HFFc6 (cell line): Measurements from ENCODE around the gene VWA3B. TPM values are rescaled to one million over a fixed set of nuclear protein-coding genes. Genes with fewer than 3 reads are reported as not detected.
"Not testable (repeated sequence)": the region's sequence is repeated elsewhere in the genome, so short reads cannot be mapped to it uniquely, and the experiment has no call there.

Experiments
- DNase-seq: peaks from one replicate; pipeline ENCODE4 v3.0.0-alpha.2; 2018
- H3K27ac Mint-ChIP-seq: 2 replicates; pipeline ENCODE4 v1.8.0; 2020; ENCODE audit warnings: mild to moderate bottlenecking, mixed read lengths
- H3K27me3 Mint-ChIP-seq: 2 replicates; pipeline ENCODE4 v1.8.0; 2021; ENCODE audit warnings: mild to moderate bottlenecking, moderate library complexity, mixed read lengths; ENCODE audit not compliant: insufficient read depth
- H3K36me3 Mint-ChIP-seq: 2 replicates; pipeline ENCODE4 v1.8.0; 2021; ENCODE audit warnings: low read depth, mixed read lengths
- H3K4me1 Mint-ChIP-seq: 2 replicates; pipeline ENCODE4 v1.8.0; 2020; ENCODE audit warnings: low read depth, mixed read lengths
- H3K4me3 Mint-ChIP-seq: 2 replicates; pipeline ENCODE4 v1.8.0; 2020; ENCODE audit warnings: mild to moderate bottlenecking, moderate library complexity, mixed read lengths
- H3K9me3 Mint-ChIP-seq: 2 replicates; pipeline ENCODE4 v1.8.0; 2020; ENCODE audit warnings: mild to moderate bottlenecking, mixed read lengths
- total RNA-seq, 6 experiments: library from RNA; stranded (reverse); fragmentation: NEBNext Ultra II Directional; extraction: Animal tissue kit (Norgen Biotek cat#: 25700); gene quantifications; 2 replicates in 1 of 6; 3 replicates in 5 of 6; pipeline ENCODE4 v1.2.3, GENCODE V29; 2021
- TF ChIP-seq, protein P1 (sequence below): fragments of 200-600 bp; sonication (generic); IDR thresholded peaks from 2 replicates; pipeline ENCODE4 v1.5.0; 2021; ENCODE audit warnings: antibody characterized with exemption, mild to moderate bottlenecking

Gene VWA3B
- total RNA-seq, 6 experiments from 2014 or later = not detected

DNA sequence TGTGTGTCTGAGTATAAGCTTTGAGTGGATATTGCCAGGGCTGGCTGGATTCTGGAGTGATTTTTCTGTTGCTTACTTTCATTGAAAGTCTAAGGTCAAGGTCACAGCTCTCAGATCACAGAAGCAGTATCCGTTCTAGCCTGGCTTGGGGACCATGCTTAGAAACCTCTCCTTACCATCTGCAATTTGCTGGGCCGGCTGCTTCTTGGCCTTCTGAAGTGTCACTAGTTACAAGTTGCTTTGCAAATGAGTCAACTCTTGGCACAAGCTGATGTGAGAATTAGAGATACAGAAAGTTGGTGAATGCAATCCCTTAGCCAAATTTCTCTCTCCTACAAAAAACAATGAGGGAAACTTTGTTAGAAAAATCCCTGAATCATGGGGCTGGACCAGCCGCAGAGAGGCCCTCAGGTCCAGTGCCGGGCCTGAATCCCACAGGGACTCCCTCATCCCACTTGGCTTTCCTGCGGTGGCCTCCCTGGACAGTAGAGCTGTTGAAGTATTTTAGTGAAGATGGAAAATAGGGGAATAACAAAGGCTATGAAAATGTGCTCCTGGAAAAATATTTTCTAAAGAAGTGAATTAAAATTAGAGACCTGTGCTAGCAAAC, 166.6 kb downstream of the VWA3B start:
- TF ChIP-seq, protein P1, sequence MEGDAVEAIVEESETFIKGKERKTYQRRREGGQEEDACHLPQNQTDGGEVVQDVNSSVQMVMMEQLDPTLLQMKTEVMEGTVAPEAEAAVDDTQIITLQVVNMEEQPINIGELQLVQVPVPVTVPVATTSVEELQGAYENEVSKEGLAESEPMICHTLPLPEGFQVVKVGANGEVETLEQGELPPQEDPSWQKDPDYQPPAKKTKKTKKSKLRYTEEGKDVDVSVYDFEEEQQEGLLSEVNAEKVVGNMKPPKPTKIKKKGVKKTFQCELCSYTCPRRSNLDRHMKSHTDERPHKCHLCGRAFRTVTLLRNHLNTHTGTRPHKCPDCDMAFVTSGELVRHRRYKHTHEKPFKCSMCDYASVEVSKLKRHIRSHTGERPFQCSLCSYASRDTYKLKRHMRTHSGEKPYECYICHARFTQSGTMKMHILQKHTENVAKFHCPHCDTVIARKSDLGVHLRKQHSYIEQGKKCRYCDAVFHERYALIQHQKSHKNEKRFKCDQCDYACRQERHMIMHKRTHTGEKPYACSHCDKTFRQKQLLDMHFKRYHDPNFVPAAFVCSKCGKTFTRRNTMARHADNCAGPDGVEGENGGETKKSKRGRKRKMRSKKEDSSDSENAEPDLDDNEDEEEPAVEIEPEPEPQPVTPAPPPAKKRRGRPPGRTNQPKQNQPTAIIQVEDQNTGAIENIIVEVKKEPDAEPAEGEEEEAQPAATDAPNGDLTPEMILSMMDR = no peak
- Mint-ChIP-seq H3K27me3 (peaks cover 21% of the 10 kb centered on the region), H3K36me3 (peaks cover 4% of the 10 kb centered on the region), H3K9me3 (peaks cover 4% of the 10 kb centered on the region), H3K27ac (no peak overlapping the region), H3K4me1 (no peaks in the 10 kb centered on the region; the same call in 1 of the 2 replicates), H3K4me3 (no peak overlapping the region)
- no peak for DNase-seq

DNA sequence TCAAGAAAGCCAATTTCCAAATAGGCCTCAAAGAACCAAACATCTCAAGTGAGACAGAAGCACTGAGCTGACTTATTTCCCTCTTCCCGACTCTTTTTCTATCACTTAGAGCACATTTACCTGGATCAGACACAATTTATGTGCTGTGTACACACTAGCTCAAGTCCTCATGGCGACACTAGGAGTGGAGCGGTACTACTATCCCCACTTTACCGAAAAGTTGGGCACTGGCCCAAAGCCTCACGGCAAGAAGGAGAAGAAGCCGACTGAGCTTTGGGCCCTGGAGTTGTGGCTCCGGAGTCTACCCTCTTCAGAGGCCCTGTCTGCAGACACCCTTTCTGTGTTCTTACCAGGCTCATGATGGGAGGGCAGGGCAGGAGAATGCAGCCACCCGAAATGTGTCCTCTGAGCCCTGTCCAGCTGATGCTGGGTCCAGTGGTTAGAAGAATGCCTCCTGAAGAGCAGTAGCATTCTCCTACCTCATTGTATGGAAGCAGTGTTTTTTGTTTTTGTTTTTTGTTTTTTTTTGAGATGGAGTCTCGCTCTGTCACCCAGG, 167.6 kb downstream of the VWA3B start:
- Mint-ChIP-seq H3K27me3 (peaks cover 21% of the 10 kb centered on the region), H3K27ac (no peak overlapping the region), H3K4me3 (no peak overlapping the region), H3K4me1 (no peaks in the 10 kb centered on the region; the same call in 1 of the 2 replicates), H3K36me3 (no peaks in the 10 kb centered on the region), H3K9me3 (no peaks in the 10 kb centered on the region)
- no peak for DNase-seq
- TF ChIP-seq, protein P1 = no peak

DNA sequence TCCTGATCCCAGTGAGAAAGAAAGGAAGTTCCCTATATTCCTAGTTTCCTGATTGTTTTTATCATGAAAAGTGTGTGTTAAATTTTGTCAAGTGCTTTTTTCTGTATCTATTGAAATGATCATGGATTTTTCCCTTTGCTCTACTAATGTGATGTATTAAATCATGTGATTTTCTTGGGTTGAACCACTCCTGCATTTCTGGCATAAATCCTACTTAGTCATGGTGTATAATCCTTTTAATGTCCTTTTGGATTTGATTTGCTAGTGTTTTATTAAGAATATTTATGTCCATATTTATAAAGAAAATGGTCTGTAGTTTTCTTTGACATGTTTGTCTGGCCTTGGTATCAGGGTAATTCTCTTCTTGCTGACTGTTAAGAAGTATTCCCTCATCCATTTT, 171.9 kb downstream of the VWA3B start:
- TF ChIP-seq, protein P1 = no peak
- H3K4me1 Mint-ChIP-seq = no peaks in the 10 kb centered on the region; the same call in 1 of the 2 replicates
- H3K4me3 Mint-ChIP-seq = no peak overlapping the region
- H3K27ac Mint-ChIP-seq = no peak overlapping the region
- peaks cover 9% of the 10 kb centered on the region for H3K27me3 Mint-ChIP-seq
- H3K9me3 Mint-ChIP-seq = peaks cover 19% of the 10 kb centered on the region
- H3K36me3 Mint-ChIP-seq = peaks cover 14% of the 10 kb centered on the region
- no peak for DNase-seq

DNA sequence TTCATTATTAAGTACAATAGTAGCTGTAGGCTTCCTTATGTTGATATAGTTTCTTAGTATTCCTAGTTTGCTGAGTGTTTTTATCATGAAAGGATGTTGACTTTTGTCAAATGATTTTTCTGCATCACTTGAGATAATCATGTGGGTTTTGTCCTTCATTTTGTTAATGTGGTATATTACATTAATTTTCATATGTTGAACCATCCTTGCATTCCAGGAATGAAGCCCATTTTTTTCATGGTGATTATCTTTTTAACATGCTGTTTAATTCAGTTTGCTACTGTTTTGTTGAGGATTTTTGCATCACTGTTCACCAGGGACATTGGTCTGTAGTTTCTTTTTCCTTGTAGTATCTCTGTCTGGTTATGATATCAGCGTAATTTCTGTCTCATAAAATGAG, 176.4 kb downstream of the VWA3B start:
- Mint-ChIP-seq H3K27ac (no peak overlapping the region), H3K9me3 (peaks cover 28% of the 10 kb centered on the region), H3K36me3 (peaks cover 20% of the 10 kb centered on the region), H3K27me3 (peaks cover 1% of the 10 kb centered on the region; the same call in 1 of the 2 replicates), H3K4me3 (no peak overlapping the region), H3K4me1 (no peaks in the 10 kb centered on the region)
- TF ChIP-seq, protein P1 = no peak
- no peak for DNase-seq

DNA sequence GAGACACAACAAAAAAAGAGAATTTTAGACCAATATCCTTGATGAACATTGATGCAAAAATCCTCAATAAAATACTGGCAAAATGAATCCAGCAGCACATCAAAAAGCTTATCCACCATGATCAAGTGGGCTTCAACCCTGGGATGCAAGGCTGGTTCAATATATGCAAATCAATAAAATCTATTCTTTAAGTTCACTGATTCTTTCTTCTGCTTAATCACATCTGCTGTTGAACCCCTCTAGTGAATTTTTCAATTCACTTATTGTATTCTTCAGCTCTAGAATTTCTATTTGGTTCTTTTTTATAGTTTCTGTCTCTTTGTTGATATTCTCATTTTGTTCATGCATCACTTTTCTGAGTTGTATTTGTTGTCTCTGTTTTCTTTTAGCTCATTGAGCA, 181.3 kb downstream of the VWA3B start:
- peaks cover 14% of the 10 kb centered on the region for H3K27me3 Mint-ChIP-seq
- H3K9me3 Mint-ChIP-seq = peaks cover 16% of the 10 kb centered on the region
- not testable (repeated sequence) for H3K4me3 Mint-ChIP-seq, DNase-seq, H3K27ac Mint-ChIP-seq
- peaks cover 14% of the 10 kb centered on the region for H3K36me3 Mint-ChIP-seq
- H3K4me1 Mint-ChIP-seq = peaks cover 18% of the 10 kb centered on the region

DNA sequence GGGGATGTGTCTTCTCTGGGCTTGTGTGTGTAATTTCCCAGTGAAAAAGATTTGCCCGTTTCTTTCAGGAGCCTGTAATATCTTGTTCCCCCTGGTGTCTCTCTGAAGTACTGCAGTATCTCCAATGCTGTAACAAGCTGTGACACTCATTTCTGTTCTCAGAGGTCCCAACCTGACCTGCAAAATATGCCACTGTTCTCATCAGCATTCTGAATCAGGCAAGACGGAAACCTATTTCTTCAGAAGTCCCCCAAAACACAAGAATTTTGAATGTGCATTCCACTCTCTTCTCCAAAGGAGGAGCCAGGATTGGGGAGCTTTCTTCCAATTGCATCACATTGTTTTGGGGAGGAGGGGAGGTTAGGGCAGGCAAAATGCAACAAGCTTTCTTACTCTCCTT, 182.3 kb downstream of the VWA3B start:
- 0 out of 2 replicates have a peak overlapping the region, but pooled peaks have one; percentile 9 for H3K27ac Mint-ChIP-seq
- H3K9me3 Mint-ChIP-seq = peaks cover 5% of the 10 kb centered on the region
- H3K27me3 Mint-ChIP-seq = peaks cover 18% of the 10 kb centered on the region
- peaks cover 3% of the 10 kb centered on the region for H3K36me3 Mint-ChIP-seq
- peaks cover 18% of the 10 kb centered on the region for H3K4me1 Mint-ChIP-seq
- DNase-seq = peak; percentile 59
- TF ChIP-seq, protein P1 = peak; percentile 85
- H3K4me3 Mint-ChIP-seq = no peak overlapping the region
